Common myeloid progenitor, CD34-positive (primary cell): ENCODE measurements around the gene PIK3R2.

Experiments
- CTCF ChIA-PET: fragments of 350-600 bp; sonication (Branson Sonifier 250); formaldehyde crosslinking; loops from one replicate; lab custom pipeline; 2021; ENCODE audit warnings: antibody characterized with exemption; lab: Charles Lee
- POLR2A ChIA-PET: fragments of 350-600 bp; sonication (Branson Sonifier 250); formaldehyde crosslinking; loops from one replicate; lab custom pipeline; 2021; ENCODE audit warnings: antibody characterized with exemption; lab: Charles Lee
- DNase-seq, 3 donors: peaks; one replicate each; pipeline versions ENCODE4 v3.0.0 to v3.0.0-alpha.2; 2013
- H3K27ac ChIP-seq, 2 experiments: 1 replicate in 1 of 2; 2 replicates in 1 of 2; pipeline ENCODE4 v1.7.0; 2013; ENCODE audit warnings: inconsistent platforms in 2 of 2, low read length in 2 of 2, mild to moderate bottlenecking in 2 of 2, low read depth in 1 of 2, moderate library complexity in 1 of 2; ENCODE audit not compliant: severe bottlenecking in 2 of 2, insufficient read depth in 1 of 2, poor library complexity in 1 of 2
- H3K27me3 ChIP-seq, 5 experiments: replicated peaks in 2 of 5; 1 replicate in 3 of 5; 2 replicates in 2 of 5; pipeline versions ENCODE4 v1.6.1 to v1.7.0; 2013; ENCODE audit warnings: low read length in 4 of 5, mild to moderate bottlenecking in 2 of 5, moderate library complexity in 2 of 5, inconsistent platforms in 1 of 5; ENCODE audit not compliant: insufficient read depth in 5 of 5, control insufficient read depth in 4 of 5
- H3K36me3 ChIP-seq, 4 experiments: 1 replicate in 2 of 4; 2 replicates in 2 of 4; pipeline versions ENCODE4 v1.6.1 to v1.7.0; 2013; ENCODE audit warnings: low read length in 3 of 4, control low read depth in 1 of 4, mild to moderate bottlenecking in 1 of 4; ENCODE audit not compliant: control insufficient read depth in 4 of 4, insufficient read depth in 4 of 4
- H3K4me1 ChIP-seq, 4 experiments: 1 replicate in 3 of 4; 2 replicates in 1 of 4; pipeline versions ENCODE4 v1.6.1 to v1.7.1; 2013; ENCODE audit warnings: low read length in 3 of 4, mild to moderate bottlenecking in 3 of 4, control low read depth in 1 of 4, inconsistent platforms in 1 of 4, moderate library complexity in 1 of 4; ENCODE audit not compliant: control insufficient read depth in 4 of 4, insufficient read depth in 4 of 4; ENCODE audit errors: control extremely low read depth in 1 of 4
- H3K4me3 ChIP-seq, 7 experiments: 1 replicate in 4 of 7; 2 replicates in 3 of 7; pipeline versions ENCODE4 v1.5.1 to v1.7.0; 2013; ENCODE audit warnings: mild to moderate bottlenecking in 7 of 7, low read length in 6 of 7, moderate library complexity in 6 of 7, inconsistent platforms in 2 of 7, low read depth in 2 of 7, control low read depth in 1 of 7; ENCODE audit not compliant: insufficient read depth in 4 of 7, control insufficient read depth in 1 of 7; ENCODE audit errors: extremely low read depth in 1 of 7
- H3K9me3 ChIP-seq, 5 experiments: 1 replicate in 4 of 5; 2 replicates in 1 of 5; pipeline versions ENCODE4 v1.6.1 to v1.7.1; 2013; ENCODE audit warnings: low read length in 4 of 5, mild to moderate bottlenecking in 2 of 5, inconsistent platforms in 1 of 5, low read depth in 1 of 5, moderate library complexity in 1 of 5; ENCODE audit not compliant: control insufficient read depth in 4 of 5, insufficient read depth in 2 of 5; ENCODE audit errors: control extremely low read depth in 1 of 5
- WGBS: methylation state at CpG from one replicate; pipeline ENCODE4 v1.1.5; 2013; ENCODE audit not compliant: insufficient coverage; 5-methylcytosine and 5-hydroxymethylcytosine counted together

Gene PIK3R2

DNA sequence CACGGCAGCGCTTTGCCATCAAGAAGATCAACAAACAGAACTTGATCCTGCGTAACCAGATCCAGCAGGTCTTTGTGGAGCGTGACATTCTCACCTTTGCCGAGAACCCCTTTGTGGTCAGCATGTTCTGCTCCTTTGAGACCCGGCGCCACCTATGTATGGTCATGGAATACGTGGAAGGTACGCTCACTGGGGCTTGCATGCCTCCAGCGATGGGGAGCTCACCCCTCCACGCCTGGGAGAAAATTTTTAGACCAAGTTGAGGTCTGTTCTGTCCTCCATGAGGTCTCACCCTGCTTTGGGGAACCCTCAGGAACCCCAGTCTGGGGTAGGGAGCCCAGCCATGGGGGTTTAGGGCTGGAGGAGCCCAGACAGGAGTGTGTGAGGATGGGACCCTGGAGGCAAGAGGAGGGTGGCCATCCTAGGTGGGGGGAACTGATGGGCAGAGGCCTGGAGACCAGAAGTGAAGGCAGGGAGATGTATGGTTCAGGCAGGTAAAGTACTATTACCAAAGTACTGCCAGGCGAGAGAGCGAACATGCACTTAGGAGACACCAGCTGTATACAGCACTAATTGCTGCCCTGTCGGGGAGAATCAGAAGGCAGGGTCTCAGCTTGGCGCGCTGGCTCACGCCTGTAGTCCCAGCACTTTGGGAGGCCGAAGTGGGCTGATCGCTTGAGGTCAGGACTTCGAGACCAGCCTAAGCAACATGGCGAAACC lies 22.3 kb upstream of the PIK3R2 start:
- no peaks in the 10 kb centered on the region for H3K4me1 ChIP-seq
- peaks cover 4 to 55% (median 37%) of the 10 kb centered on the region in 4 experiments for H3K36me3 ChIP-seq
- H3K27me3 ChIP-seq = no peaks in the 10 kb centered on the region
- no peaks in the 10 kb centered on the region for H3K9me3 ChIP-seq
- ChIA-PET CTCF (interaction anchor here (1.3 kb wide), 1 partner anchor 10 kb away, joined by 3 read pairs; no protein-coding TSS in a partner anchor), POLR2A (no interaction called here)
- H3K4me3 ChIP-seq = no peak overlapping the region
- DNase-seq = no peak
- WGBS = 90% methylated on average over 21 of the region's 21 CpGs
- no peak overlapping the region for H3K27ac ChIP-seq

DNA sequence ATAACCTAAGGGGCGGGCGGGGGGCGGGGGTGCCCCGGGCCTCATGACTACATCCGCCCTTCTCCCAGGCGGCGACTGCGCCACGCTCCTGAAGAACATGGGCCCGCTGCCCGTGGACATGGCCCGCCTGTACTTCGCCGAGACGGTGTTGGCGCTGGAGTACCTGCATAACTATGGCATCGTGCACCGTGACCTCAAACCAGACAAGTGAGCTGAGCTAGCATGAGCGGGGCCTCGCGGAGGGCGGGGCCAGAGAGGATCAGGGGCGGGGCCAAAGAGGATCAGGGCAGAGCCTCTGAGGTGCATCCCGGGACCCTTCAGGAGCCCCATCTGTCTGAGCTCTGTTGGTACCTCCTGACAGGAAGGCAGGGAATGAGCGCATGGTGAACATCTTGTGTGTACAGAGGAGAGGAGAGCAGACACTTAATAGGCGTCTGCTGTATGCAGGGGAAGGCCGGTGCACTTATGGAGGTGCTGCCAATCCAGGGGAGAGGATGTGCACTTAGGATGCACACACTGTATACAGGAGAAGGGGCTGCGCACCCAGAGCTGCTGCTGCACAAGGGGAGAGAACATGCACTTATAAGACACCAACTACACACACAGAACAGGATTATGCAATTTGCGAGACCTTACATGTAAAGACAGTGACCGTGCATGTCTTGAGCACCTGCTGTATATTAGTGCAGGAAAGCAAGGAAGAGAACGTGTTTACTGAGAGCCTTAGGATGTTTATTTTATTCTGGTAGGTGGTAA lies 20.9 kb upstream of the PIK3R2 start:
- POLR2A ChIA-PET = no interaction called here
- no peak overlapping the region for H3K27ac ChIP-seq
- peaks cover 4 to 58% (median 38%) of the 10 kb centered on the region in 4 experiments for H3K36me3 ChIP-seq
- H3K4me1 ChIP-seq = no peaks in the 10 kb centered on the region
- no peaks in the 10 kb centered on the region for H3K27me3 ChIP-seq
- H3K9me3 ChIP-seq = no peaks in the 10 kb centered on the region
- H3K4me3 ChIP-seq = no peak overlapping the region
- CTCF ChIA-PET = interaction anchor here (0.6 to 1.4 kb wide), 3 partner anchors 13 to 18 kb away, joined by 3 to 5 read pairs (median 4); no protein-coding TSS in a partner anchor
- 93% methylated on average over 30 of the region's 31 CpGs for WGBS
- no peak for DNase-seq

DNA sequence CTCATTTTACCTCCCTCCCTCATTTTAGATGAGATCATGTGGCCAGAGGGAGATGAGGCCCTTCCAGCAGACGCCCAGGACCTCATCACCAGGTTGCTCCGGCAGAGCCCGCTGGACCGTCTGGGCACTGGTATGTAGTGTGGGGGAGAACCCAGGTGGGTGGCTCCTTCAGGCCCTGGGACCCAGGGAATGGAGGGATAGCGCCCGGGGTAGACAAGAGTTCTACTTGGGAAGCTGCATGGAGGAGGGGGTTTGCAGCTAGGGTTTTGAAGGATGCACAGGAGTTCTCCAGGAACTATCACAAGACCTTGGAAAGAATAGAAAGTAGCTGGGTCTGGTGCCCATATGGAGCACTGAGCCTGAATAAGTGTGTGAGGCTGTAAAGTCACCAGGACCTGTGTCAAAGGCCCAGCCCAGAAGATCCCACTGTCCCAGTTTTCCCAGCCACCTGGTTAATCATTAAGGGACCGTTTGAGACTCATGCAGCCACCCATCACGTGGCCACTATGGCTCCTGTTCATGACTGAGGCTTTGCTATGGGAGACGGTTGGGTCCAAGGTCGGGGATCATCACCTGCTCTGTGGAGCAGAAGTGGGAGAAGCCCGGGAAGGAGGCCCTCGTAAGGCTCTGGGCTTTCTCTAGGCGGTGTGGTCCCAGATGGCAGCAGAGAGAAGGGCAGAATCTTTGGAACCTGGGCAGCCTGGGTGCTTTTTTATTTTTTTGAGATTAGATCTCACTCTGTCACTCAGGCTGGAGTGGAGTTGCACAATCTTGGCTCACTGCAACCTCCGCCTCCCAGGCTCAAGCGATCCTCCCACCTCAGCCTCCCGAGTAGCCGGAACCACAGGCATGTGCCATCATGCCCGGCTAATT lies 17.0 kb upstream of the PIK3R2 start:
- CTCF ChIA-PET = interaction anchor here (3.3 kb wide), 1 partner anchor 10 kb away, joined by 11 read pairs; no protein-coding TSS in a partner anchor

DNA sequence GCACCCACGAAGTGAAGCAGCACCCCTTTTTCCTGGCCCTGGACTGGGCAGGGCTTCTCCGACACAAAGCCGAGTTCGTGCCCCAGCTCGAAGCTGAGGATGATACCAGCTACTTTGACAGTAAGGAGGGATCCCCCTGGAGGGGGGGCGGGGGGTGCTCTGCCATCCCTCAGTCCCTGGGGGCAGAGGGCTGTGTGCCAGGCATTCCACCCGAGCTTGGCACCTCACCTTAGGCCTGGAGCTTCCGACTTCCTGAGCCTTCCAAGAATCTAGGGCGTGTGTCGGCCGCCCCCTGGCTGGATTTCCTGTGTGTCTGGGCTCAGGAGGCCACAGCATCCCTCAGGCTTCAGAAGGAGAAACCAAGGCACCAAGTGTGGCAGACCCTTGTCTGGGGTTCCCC lies 15.7 kb upstream of the PIK3R2 start:
- H3K36me3 ChIP-seq = peaks cover 2 to 51% (median 37%) of the 10 kb centered on the region in 4 experiments
- H3K9me3 ChIP-seq = no peaks in the 10 kb centered on the region
- no peak for DNase-seq
- H3K4me1 ChIP-seq = peaks cover 0 to 4% (median 0%) of the 10 kb centered on the region in 4 experiments
- H3K4me3 ChIP-seq = no peak overlapping the region
- no peak overlapping the region for H3K27ac ChIP-seq
- ChIA-PET CTCF (interaction anchor here (1.0 to 3.3 kb wide), 2 partner anchors 9 to 24 kb away, joined by 3 to 11 read pairs; no protein-coding TSS in a partner anchor), POLR2A (interaction anchor here (0.6 kb wide), 1 partner anchor 86 kb away, joined by 5 read pairs; no protein-coding TSS in a partner anchor)
- H3K27me3 ChIP-seq = no peaks in the 10 kb centered on the region
- WGBS = 94% methylated on average over 11 of the region's 11 CpGs

More for the DNA sequence above, 17.0 kb upstream of the PIK3R2 start:
- peaks cover 0 to 4% (median 0%) of the 10 kb centered on the region in 4 experiments for H3K4me1 ChIP-seq
- H3K36me3 ChIP-seq = peaks cover 4 to 48% (median 36%) of the 10 kb centered on the region in 4 experiments
- no peaks in the 10 kb centered on the region for H3K27me3 ChIP-seq
- POLR2A ChIA-PET = no interaction called here
- H3K4me3 ChIP-seq = no peak overlapping the region
- H3K9me3 ChIP-seq = no peaks in the 10 kb centered on the region
- H3K27ac ChIP-seq = no peak overlapping the region
- DNase-seq = no peak
- 97% methylated on average over 16 of the region's 18 CpGs for WGBS

DNA sequence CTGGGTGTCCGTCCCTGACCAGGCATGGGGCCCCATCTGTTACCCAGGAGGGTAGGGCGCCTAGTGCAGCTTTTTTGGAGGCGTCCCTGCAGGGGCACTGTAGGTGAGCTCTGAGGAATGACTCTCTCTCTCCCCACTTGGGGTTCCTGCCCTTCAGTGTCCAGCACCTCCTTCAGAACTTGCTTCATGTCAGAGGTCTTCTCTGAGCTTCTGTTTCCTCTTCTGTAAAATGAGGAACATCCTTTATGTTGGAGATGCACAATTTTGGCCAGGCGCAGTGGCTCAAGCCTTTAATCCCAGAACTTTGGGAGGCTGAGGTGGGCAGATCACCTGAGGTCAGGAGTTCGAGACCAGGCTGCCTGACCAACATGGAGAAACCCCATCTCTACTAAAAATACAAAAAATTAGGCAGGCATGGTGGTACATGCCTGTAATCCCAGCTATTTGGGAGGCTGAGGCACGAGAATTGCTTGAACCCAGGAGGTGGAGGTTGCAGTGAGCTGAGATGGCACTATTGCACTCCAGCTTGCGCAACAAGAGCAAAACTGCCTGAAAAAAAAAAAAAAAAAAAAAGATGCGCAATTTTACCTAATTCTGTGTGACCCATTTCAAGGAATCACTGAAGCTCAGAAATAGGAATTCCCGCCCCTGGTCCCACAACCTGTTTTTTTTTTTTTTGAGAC lies 15.2 kb upstream of the PIK3R2 start:
- H3K4me3 ChIP-seq = no peak overlapping the region
- H3K4me1 ChIP-seq = peaks cover 0 to 4% (median 0%) of the 10 kb centered on the region in 4 experiments
- 93% methylated on average over 8 of the region's 9 CpGs for WGBS
- no peaks in the 10 kb centered on the region for H3K27me3 ChIP-seq
- CTCF ChIA-PET = interaction anchor here (0.6 to 3.3 kb wide), 4 partner anchors 8 to 64 kb away, joined by 3 to 11 read pairs (median 4); no protein-coding TSS in a partner anchor
- no peak overlapping the region for H3K27ac ChIP-seq
- POLR2A ChIA-PET = interaction anchor here (0.6 kb wide), 1 partner anchor 85 kb away, joined by 5 read pairs; no protein-coding TSS in a partner anchor
- no peaks in the 10 kb centered on the region for H3K9me3 ChIP-seq
- DNase-seq = no peak
- H3K36me3 ChIP-seq = peaks cover 2 to 46% (median 35%) of the 10 kb centered on the region in 4 experiments

DNA sequence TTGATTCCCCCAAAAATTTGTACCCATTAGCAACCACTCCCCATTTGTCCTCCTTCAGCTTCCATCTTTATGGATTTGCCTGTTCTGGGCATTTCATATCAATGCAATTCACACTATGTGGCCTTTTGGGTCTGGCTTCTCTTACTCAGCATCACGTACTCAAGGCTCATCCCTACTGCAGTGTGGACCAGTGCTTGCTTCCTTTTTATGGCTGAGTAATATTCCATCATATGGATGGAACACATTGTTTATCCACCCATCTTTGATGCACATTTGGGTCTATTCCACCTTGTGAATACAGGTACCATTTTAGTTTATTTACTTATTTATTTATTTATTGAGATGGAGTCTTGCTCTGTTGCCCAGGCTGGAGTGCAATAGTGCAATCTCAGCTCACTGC lies 12.5 kb upstream of the PIK3R2 start:
- Histone ChIP-seq H3K4me1 (peaks cover 0 to 4% (median 0%) of the 10 kb centered on the region in 4 experiments), H3K36me3 (peaks cover 9 to 54% (median 43%) of the 10 kb centered on the region in 4 experiments), H3K27ac (no peak overlapping the region), H3K27me3 (no peaks in the 10 kb centered on the region), H3K4me3 (no peak overlapping the region), H3K9me3 (no peaks in the 10 kb centered on the region)
- no peak for DNase-seq
- ChIA-PET CTCF (no interaction called here), POLR2A (no interaction called here)
- WGBS = no CpG with 5 or more reads among the region's 1 CpG
